ENCODE results near the gene THEMIS2.

THEMIS2 gene

GRCh38 chr1:27884006-27884954, 11.9 kb downstream of the THEMIS2 start:
- no peak overlapping the region for H3K27ac ChIP-seq
- no peak for TF ChIP-seq ZFX (IDR thresholded peaks at IDR 0.05; ENCODE audit: borderline replicate concordance)
- TF ChIP-seq CTCF (IDR thresholded peaks at IDR 0.05): no peak

GRCh38 chr1:27885114-27885528, 12.8 kb downstream of the THEMIS2 start:
- H3K27ac ChIP-seq: no peak overlapping the region
- no peak for TF ChIP-seq CTCF (IDR thresholded peaks at IDR 0.05)
- TF ChIP-seq ZFX (IDR thresholded peaks at IDR 0.05; ENCODE audit: borderline replicate concordance): no peak

- no peak for TF ChIP-seq CTCF (IDR thresholded peaks at IDR 0.05)
- TF ChIP-seq ZFX (IDR thresholded peaks at IDR 0.05; ENCODE audit: borderline replicate concordance): no peak
- H3K27ac ChIP-seq: no peak overlapping the region
Measured at GRCh38 chr1:27885621-27886352, 13.4 kb downstream of the THEMIS2 start.

GRCh38 chr1:27886353-27886679, 14.0 kb downstream of the THEMIS2 start:
- TF ChIP-seq CTCF (IDR thresholded peaks at IDR 0.05) (no peak), ZFX (IDR thresholded peaks at IDR 0.05; ENCODE audit: borderline replicate concordance) (no peak)
- H3K27ac ChIP-seq: no peak overlapping the region

DNA sequence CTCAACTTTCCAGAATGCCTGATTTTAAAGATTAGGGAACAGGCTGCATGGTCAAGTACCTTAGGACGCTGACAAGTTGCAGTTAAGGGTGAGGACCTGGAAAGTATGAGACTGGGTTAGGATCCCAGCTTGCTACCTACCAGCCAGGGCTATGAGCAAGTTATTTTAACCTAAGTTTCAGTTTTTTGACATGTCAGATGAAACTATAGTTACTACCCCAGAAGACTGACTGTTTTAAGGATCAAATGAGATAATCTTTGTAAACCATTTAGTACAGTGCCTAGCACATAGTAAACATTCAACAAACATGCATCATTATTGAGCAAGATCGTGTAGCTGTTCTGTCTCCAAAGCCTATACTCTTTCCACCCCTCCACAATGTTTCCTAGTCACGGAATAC, 14.4 kb downstream of the THEMIS2 start:
- no peak overlapping the region for H3K27ac ChIP-seq
- TF ChIP-seq CTCF (IDR thresholded peaks at IDR 0.05): no peak
- TF ChIP-seq ZFX (IDR thresholded peaks at IDR 0.05; ENCODE audit: borderline replicate concordance): no peak

DNA sequence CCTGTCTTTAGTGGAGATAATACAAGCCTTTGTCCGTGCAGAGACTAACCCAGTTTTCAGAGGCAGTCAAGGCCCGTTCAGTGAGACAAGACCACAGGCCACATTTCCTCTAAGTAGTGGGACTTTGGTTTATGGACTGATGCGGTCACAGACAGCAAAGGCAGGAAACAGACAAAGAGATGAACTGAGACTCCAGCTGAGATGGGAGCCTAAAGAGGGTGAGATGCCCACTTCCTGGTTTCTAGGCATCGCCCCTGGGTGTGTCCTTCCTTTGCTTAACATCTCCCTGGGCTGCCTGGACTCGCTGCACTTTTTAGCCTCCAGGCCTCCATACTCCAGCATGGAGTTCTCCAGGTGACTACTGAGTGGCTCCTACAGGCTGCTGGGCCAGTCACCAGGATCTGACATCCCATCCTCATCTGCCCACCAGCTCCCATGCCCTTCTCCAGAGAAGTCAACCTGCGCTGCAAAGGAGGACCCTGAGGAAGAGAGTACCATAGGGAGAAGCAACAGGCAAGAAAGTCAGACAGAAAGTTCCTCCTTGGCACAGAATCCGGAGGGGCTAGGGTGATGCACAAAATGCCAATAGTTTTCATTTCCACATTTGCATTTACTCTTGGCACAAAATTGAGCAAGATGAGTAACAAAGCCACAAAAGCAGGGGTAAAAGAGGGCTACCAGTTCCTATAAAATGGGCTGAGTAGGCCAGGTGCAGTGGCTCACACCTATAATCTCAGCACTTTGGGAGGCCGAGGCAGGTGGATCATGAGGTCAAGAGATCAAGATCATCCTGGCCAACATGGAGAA, 15.1 kb downstream of the THEMIS2 start:
- TF ChIP-seq ZFX (IDR thresholded peaks at IDR 0.05; ENCODE audit: borderline replicate concordance) (no peak), CTCF (IDR thresholded peaks at IDR 0.05) (no peak)
- no peak overlapping the region for H3K27ac ChIP-seq

All from 22Rv1 (cell line).